Femur (tissue), 1 donor: ENCODE results near the gene AIP.

Experiments
- DNase-seq: peaks from one replicate; pipeline ENCODE4 v3.0.0-alpha.2; 2017

Gene AIP

GRCh38 chr11:67538306-67538705 is 55.5 kb downstream of the AIP start:
- DNase-seq, result no peak

- DNase-seq, result no peak
Measured at GRCh38 chr11:67538823-67539505, 56.1 kb downstream of the AIP start.

DNA sequence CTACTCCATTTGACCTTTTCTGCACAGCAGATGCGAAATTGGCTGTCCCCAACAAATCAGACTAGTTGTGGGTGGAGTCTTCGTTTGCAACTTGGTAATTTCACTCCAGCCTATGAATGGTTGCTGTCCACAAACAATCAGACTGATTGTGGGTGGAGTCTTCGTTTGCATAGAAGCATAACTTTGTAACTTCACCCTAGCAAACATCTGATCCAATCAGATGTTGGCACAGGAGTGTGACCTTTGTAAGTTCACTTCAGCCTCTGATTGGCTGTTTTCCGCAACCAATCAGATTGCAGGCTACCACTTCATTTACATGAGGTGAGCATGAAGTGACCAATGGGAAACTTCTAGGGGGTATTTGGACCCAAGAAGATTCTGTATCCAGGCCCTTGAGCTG is 56.7 kb downstream of the AIP start:
- DNase-seq, result no peak
